Upper lobe of left lung (tissue), 6 donors: ENCODE data around the gene DYTN. TPM values are rescaled to one million over a fixed set of nuclear protein-coding genes. Genes with fewer than 3 reads are reported as not detected.

Experiments used
- ATAC-seq, 2 donors: fragments of 200-7000 bp; cut with Tn5 transposase; one replicate each; pipeline ENCODE4 v1.9.1; 2022; ENCODE audit warnings: mild to moderate bottlenecking in 2 of 2, moderate library complexity in 2 of 2; ENCODE audit not compliant: low FRiP score in 2 of 2
- DNase-seq, 2 donors: peaks; one replicate each; pipeline ENCODE4 v3.0.0-alpha.2; 2019 to 2020
- H3K27ac ChIP-seq, 4 donors: fragments of 200-600 bp; sonication (generic); one replicate each; pipeline ENCODE4 v1.5.1; 2016 to 2019
- H3K27me3 ChIP-seq, 4 donors: fragments of 200-600 bp; sonication (generic); one replicate each; pipeline ENCODE4 v1.5.1; 2017 to 2019
- H3K36me3 ChIP-seq, 4 donors: fragments of 200-600 bp; sonication (generic); one replicate each; pipeline ENCODE4 v1.5.1; 2016 to 2019
- H3K4me1 ChIP-seq, 4 donors: fragments of 200-600 bp; sonication (generic); one replicate each; pipeline ENCODE4 v1.5.1; 2018 to 2019
- H3K4me3 ChIP-seq, 4 donors: fragments of 200-600 bp; sonication (generic); one replicate each; pipeline ENCODE4 v1.5.1; 2017 to 2019; ENCODE audit warnings: mild to moderate bottlenecking in 2 of 4, moderate library complexity in 1 of 4
- H3K9me3 ChIP-seq, 4 donors: fragments of 200-600 bp; sonication (generic); one replicate each; pipeline ENCODE4 v1.5.1; 2018 to 2019
- CTCF ChIP-seq, 6 experiments: fragments of 450-650 bp in 4 of 6; fragments of 200-600 bp in 2 of 6; sonication (generic) in 2 of 6; IDR thresholded peaks; one replicate each; pipeline ENCODE4 v1.5.1; 2016 to 2019; ENCODE audit warnings: antibody characterized with exemption in 6 of 6
- EP300 ChIP-seq, 4 donors: sonication (generic); formaldehyde crosslinking; IDR thresholded peaks; one replicate each; pipeline ENCODE4 v1.5.1; 2017; ENCODE audit warnings: antibody characterized with exemption in 4 of 4, control low read depth in 2 of 4
- POLR2A ChIP-seq, 4 donors: fragments of 450-650 bp; IDR thresholded peaks; one replicate each; pipeline ENCODE4 v1.5.1; 2016 to 2017; ENCODE audit warnings: antibody characterized with exemption in 4 of 4, mild to moderate bottlenecking in 2 of 4
- POLR2AphosphoS5 ChIP-seq, 2 donors: sonication (generic); formaldehyde crosslinking; IDR thresholded peaks; one replicate each; pipeline ENCODE4 v1.5.1; 2017; ENCODE audit warnings: antibody characterized with exemption in 2 of 2
- WGBS, 2 donors: methylation state at CpG; one replicate each; pipeline ENCODE4 v1.1.5; 2017 to 2018; 5-methylcytosine and 5-hydroxymethylcytosine counted together
- total RNA-seq, 6 donors: library from RNA; depleted of rRNA in 4 of 6; stranded (reverse); fragments of >200 nt in 4 of 6; gene quantifications; one replicate each; pipeline versions ENCODE4 v1.1.0 to v1.2.1, GENCODE V29; 2016 to 2021
- donor health status: DM: no; HTN: no; CAD: no; lungs with moderate emphysema.
- donor health status: DM: no; HTN: yes; CAD: no; lungs with severe emphysema.

The DYTN gene
- total RNA-seq, 6 donors from 2014 or later = not detected

- TF ChIP-seq POLR2A (IDR thresholded peaks at IDR 0.05) (no peak), POLR2AphosphoS5 (IDR thresholded peaks at IDR 0.05) (no peak), CTCF (IDR thresholded peaks at IDR 0.05) (no peak), EP300 (IDR thresholded peaks at IDR 0.05) (no peak)
- ATAC-seq = no peak
- H3K27me3 ChIP-seq = peaks cover 0 to 17% (median 5%) of the 10 kb centered on the region in 4 donors
- no peaks in the 10 kb centered on the region for H3K9me3 ChIP-seq
- H3K27ac ChIP-seq = no peak overlapping the region
- DNase-seq = no peak
- H3K36me3 ChIP-seq = no peaks in the 10 kb centered on the region
- H3K4me1 ChIP-seq = peaks cover 0 to 8% (median 0%) of the 10 kb centered on the region in 4 donors
- no peak overlapping the region for H3K4me3 ChIP-seq
- WGBS, 2 donors = 28 to 29% methylated on average over 2 of the region's 2 CpGs
These were observed 78.6 kb downstream of the DYTN start for GRCh38 chr2:206639636-206640035.

- H3K9me3 ChIP-seq = no peaks in the 10 kb centered on the region
- no peaks in the 10 kb centered on the region for H3K27me3 ChIP-seq
- no peak overlapping the region for H3K4me3 ChIP-seq
- ATAC-seq = no peak
- H3K27ac ChIP-seq = no peak overlapping the region
- no peaks in the 10 kb centered on the region for H3K36me3 ChIP-seq
- WGBS, 2 donors = 78 to 88% methylated on average over 1 of the region's 1 CpG
- DNase-seq = no peak
- no peaks in the 10 kb centered on the region for H3K4me1 ChIP-seq
- TF ChIP-seq POLR2A (IDR thresholded peaks at IDR 0.05) = no peak
- no peak for TF ChIP-seq CTCF (IDR thresholded peaks at IDR 0.05)
- TF ChIP-seq EP300 (IDR thresholded peaks at IDR 0.05) = no peak
- TF ChIP-seq POLR2AphosphoS5 (IDR thresholded peaks at IDR 0.05) = no peak
These were observed 83.2 kb downstream of the DYTN start for GRCh38 chr2:206635015-206635414.

- DNase-seq (no peak), ATAC-seq (no peak)
- TF ChIP-seq POLR2A (IDR thresholded peaks at IDR 0.05) (no peak), EP300 (IDR thresholded peaks at IDR 0.05) (no peak), CTCF (IDR thresholded peaks at IDR 0.05) (no peak), POLR2AphosphoS5 (IDR thresholded peaks at IDR 0.05) (no peak)
- H3K36me3 ChIP-seq = no peaks in the 10 kb centered on the region
- no peak overlapping the region for H3K4me3 ChIP-seq
- H3K27ac ChIP-seq = no peak overlapping the region
- H3K27me3 ChIP-seq = no peaks in the 10 kb centered on the region
- WGBS, 2 donors = 55 to 69% methylated on average over 3 of the region's 3 CpGs
- H3K4me1 ChIP-seq = no peaks in the 10 kb centered on the region
- no peaks in the 10 kb centered on the region for H3K9me3 ChIP-seq
These were observed 86.9 kb downstream of the DYTN start for GRCh38 chr2:206631340-206631739.

- Histone ChIP-seq H3K9me3 (no peaks in the 10 kb centered on the region), H3K27me3 (no peaks in the 10 kb centered on the region), H3K4me1 (no peaks in the 10 kb centered on the region), H3K27ac (no peak overlapping the region), H3K4me3 (no peak overlapping the region), H3K36me3 (no peaks in the 10 kb centered on the region)
- DNase-seq (no peak), ATAC-seq (no peak)
- TF ChIP-seq CTCF (IDR thresholded peaks at IDR 0.05) (no peak), POLR2A (IDR thresholded peaks at IDR 0.05) (no peak), EP300 (IDR thresholded peaks at IDR 0.05) (no peak), POLR2AphosphoS5 (IDR thresholded peaks at IDR 0.05) (no peak)
These were observed 90.6 kb downstream of the DYTN start for GRCh38 chr2:206627632-206628031.

GRCh38 chr2:206626108-206626507 is 92.1 kb downstream of the DYTN start:
- no peak for TF ChIP-seq POLR2AphosphoS5 (IDR thresholded peaks at IDR 0.05)
- no peak for TF ChIP-seq CTCF (IDR thresholded peaks at IDR 0.05)
- no peak for TF ChIP-seq EP300 (IDR thresholded peaks at IDR 0.05)
- TF ChIP-seq POLR2A (IDR thresholded peaks at IDR 0.05) = no peak
- H3K9me3 ChIP-seq = no peaks in the 10 kb centered on the region
- no peak for DNase-seq
- H3K27me3 ChIP-seq = no peaks in the 10 kb centered on the region
- H3K27ac ChIP-seq = no peak overlapping the region
- ATAC-seq = no peak
- WGBS, 2 donors = 62 to 67% methylated on average over 2 of the region's 2 CpGs
- no peaks in the 10 kb centered on the region for H3K4me1 ChIP-seq
- H3K4me3 ChIP-seq = no peak overlapping the region
- H3K36me3 ChIP-seq = no peaks in the 10 kb centered on the region
